ENCODE results near the gene FRMPD2.

DNA sequence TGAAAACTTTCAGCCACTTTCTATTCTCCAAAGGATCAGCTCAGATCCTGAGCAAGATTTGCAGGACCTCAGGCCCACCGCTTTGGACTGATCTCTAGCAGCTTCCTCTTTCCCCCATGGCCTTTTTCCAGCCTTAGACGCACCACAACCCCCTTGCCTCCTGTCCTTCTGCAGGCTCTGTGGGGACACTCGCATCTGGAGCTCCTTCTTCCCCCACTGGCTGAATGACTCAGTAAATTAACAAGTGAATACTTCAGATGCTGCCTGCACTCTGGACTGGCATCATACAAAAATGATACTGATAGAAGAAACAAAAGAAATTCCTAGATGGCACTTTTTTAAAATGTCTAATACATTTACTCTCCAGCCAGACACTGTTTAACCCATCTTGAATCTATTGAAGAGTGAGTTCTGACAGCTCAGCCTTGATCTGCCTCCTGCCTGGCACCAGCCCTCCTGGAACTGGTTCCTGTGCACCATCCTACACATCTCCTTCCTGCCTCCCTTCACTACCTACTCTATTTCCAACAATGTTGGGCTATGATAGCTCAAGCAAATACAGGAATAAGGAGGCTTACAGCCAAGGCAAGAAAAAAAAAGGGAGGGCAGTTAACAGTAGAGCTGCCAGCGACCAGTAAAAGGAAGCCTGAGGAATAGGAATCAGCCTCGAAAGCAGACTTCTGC is 3.3 kb downstream of the FRMPD2 start:
- TF ChIP-seq, protein P1, sequence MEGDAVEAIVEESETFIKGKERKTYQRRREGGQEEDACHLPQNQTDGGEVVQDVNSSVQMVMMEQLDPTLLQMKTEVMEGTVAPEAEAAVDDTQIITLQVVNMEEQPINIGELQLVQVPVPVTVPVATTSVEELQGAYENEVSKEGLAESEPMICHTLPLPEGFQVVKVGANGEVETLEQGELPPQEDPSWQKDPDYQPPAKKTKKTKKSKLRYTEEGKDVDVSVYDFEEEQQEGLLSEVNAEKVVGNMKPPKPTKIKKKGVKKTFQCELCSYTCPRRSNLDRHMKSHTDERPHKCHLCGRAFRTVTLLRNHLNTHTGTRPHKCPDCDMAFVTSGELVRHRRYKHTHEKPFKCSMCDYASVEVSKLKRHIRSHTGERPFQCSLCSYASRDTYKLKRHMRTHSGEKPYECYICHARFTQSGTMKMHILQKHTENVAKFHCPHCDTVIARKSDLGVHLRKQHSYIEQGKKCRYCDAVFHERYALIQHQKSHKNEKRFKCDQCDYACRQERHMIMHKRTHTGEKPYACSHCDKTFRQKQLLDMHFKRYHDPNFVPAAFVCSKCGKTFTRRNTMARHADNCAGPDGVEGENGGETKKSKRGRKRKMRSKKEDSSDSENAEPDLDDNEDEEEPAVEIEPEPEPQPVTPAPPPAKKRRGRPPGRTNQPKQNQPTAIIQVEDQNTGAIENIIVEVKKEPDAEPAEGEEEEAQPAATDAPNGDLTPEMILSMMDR (IDR thresholded peaks at IDR 0.05) = no peak
- TF ChIP-seq POLR2A (IDR thresholded peaks at IDR 0.05) = no peak
- no peak for TF ChIP-seq POLR2AphosphoS5 (IDR thresholded peaks at IDR 0.05)
- no peak for TF ChIP-seq EP300 (IDR thresholded peaks at IDR 0.05)

All from sigmoid colon (tissue), 4 donors.